IMR-90 (cell line): ENCODE measurements around the gene NEK11. TPM values are rescaled to one million over a fixed set of nuclear protein-coding genes. Genes with fewer than 3 reads are reported as not detected.

Source experiments
- ATAC-seq: fragments of 200-7000 bp; cut with Tn5 transposase; 2 replicates; pipeline ENCODE4 v1.9.1; 2020; ENCODE audit warnings: low read depth, mild to moderate bottlenecking, moderate library complexity
- BruUV-seq: library from RNA; stranded (reverse); fragments of 400-500 nt; replicated peaks from 2 replicates; lab custom pipeline; 2021; lab: Mats Ljungman, UMichigan
- CTCF ChIA-PET: fragments of 300-600 bp; formaldehyde crosslinking; extraction: SDS; loops from one replicate; lab custom pipeline; 2021; ENCODE audit warnings: antibody characterized with exemption; lab: Yijun Ruan, JAX
- POLR2A ChIA-PET: fragments of 300-600 bp; sonication (Branson Sonifier 250); formaldehyde crosslinking; loops from one replicate; lab custom pipeline; 2022; ENCODE audit warnings: antibody characterized with exemption; ENCODE audit not compliant: unreplicated experiment; lab: Charles Lee
- DNase-seq: peaks from one replicate; pipeline ENCODE4 v3.0.0; 2013
- H2AFZ ChIP-seq: replicated peaks from 2 replicates; pipeline ENCODE3; 2013; ENCODE audit warnings: low read length, mild to moderate bottlenecking; ENCODE audit not compliant: poor library complexity
- H2AK5ac ChIP-seq: 2 replicates; pipeline ENCODE4 v1.6.1; 2013; ENCODE audit warnings: low read depth, low read length, inconsistent platforms
- H2AK9ac ChIP-seq: replicated peaks from 2 replicates; pipeline ENCODE3; 2013; ENCODE audit warnings: mild to moderate bottlenecking, low read depth, low read length, moderate library complexity; ENCODE audit not compliant: poor library complexity
- H2BK120ac ChIP-seq: 2 replicates; pipeline ENCODE4 v1.6.1; 2013; ENCODE audit warnings: low read depth, low read length, inconsistent platforms
- H2BK15ac ChIP-seq: 3 replicates; pipeline ENCODE4 v1.6.1; 2013; ENCODE audit warnings: low read depth, low read length, inconsistent platforms
- H2BK20ac ChIP-seq: 2 replicates; pipeline ENCODE4 v1.6.1; 2013; ENCODE audit warnings: low read depth, mild to moderate bottlenecking, inconsistent platforms, low read length, moderate library complexity
- H2BK5ac ChIP-seq: 2 replicates; pipeline ENCODE4 v1.6.1; 2013; ENCODE audit warnings: mild to moderate bottlenecking, low read depth, low read length, inconsistent platforms; ENCODE audit not compliant: poor library complexity, severe bottlenecking
- H3K14ac ChIP-seq: replicated peaks from 2 replicates; pipeline ENCODE4 v1.6.1; 2013; ENCODE audit warnings: low read depth, low read length, inconsistent platforms
- H3K18ac ChIP-seq: 2 replicates; pipeline ENCODE4 v1.6.1; 2013; ENCODE audit warnings: low read depth, low read length, control low read depth
- H3K23ac ChIP-seq: 2 replicates; pipeline ENCODE4 v1.6.1; 2013; ENCODE audit warnings: low read depth, low read length, inconsistent platforms
- H3K27ac ChIP-seq: 2 replicates; pipeline ENCODE4 v1.5.1; 2013; ENCODE audit warnings: mild to moderate bottlenecking, control low read depth, low read length; ENCODE audit not compliant: insufficient read depth
- H3K27me3 ChIP-seq: 2 replicates; pipeline ENCODE4 v1.6.1; 2013; ENCODE audit warnings: low read length; ENCODE audit not compliant: control insufficient read depth, insufficient read depth
- H3K36me3 ChIP-seq: 2 replicates; pipeline ENCODE4 v1.6.1; 2013; ENCODE audit warnings: low read length, mixed read lengths; ENCODE audit not compliant: control insufficient read depth, insufficient read depth
- H3K4ac ChIP-seq: 2 replicates; pipeline ENCODE4 v1.6.1; 2013; ENCODE audit warnings: low read depth, low read length, inconsistent platforms
- H3K4me1 ChIP-seq: 2 replicates; pipeline ENCODE4 v1.6.1; 2013; ENCODE audit warnings: low read length, mixed read lengths; ENCODE audit not compliant: control insufficient read depth, insufficient read depth
- H3K4me2 ChIP-seq: 2 replicates; pipeline ENCODE4 v1.6.1; 2013; ENCODE audit warnings: low read depth, mild to moderate bottlenecking, control low read depth, low read length, moderate library complexity
- H3K4me3 ChIP-seq: 2 replicates; pipeline ENCODE4 v1.5.1; 2013; ENCODE audit warnings: low read depth, mild to moderate bottlenecking, control low read depth, low read length, moderate library complexity; ENCODE audit not compliant: insufficient read depth
- H3K56ac ChIP-seq: 2 replicates; pipeline ENCODE4 v1.6.1; 2013; ENCODE audit warnings: low read length, inconsistent platforms; ENCODE audit not compliant: insufficient read depth; ENCODE audit errors: extremely low read depth
- H3K79me1 ChIP-seq, 2 experiments: 2 replicates each; pipeline ENCODE4 v1.6.1; 2013; ENCODE audit warnings: low read length in 2 of 2, inconsistent platforms in 1 of 2, low read depth in 1 of 2
- H3K9ac ChIP-seq: 2 replicates; pipeline ENCODE4 v1.6.1; 2013; ENCODE audit warnings: low read depth, low read length, control low read depth
- H3K9me1 ChIP-seq: 2 replicates; pipeline ENCODE4 v1.6.1; 2013; ENCODE audit warnings: low read length, inconsistent platforms; ENCODE audit not compliant: insufficient read depth
- H3K9me3 ChIP-seq: 2 replicates; pipeline ENCODE4 v1.6.1; 2013; ENCODE audit warnings: low read length; ENCODE audit not compliant: control insufficient read depth, insufficient read depth
- H4K20me1 ChIP-seq: 2 replicates; pipeline ENCODE4 v1.6.1; 2013; ENCODE audit warnings: low read length, inconsistent platforms; ENCODE audit not compliant: insufficient read depth
- H4K5ac ChIP-seq: 2 replicates; pipeline ENCODE4 v1.6.1; 2013; ENCODE audit warnings: mild to moderate bottlenecking, low read depth, low read length, control low read depth
- H4K8ac ChIP-seq, 2 experiments: 2 replicates each; pipeline ENCODE4 v1.6.1; 2013; ENCODE audit warnings: low read depth in 2 of 2, low read length in 2 of 2, control low read depth in 1 of 2, inconsistent platforms in 1 of 2
- H4K91ac ChIP-seq: 2 replicates; pipeline ENCODE4 v1.6.1; 2013; ENCODE audit warnings: low read depth, low read length, inconsistent platforms; ENCODE audit not compliant: insufficient read depth
- ELK1 ChIP-seq: fragments of 150-350 bp; IDR thresholded peaks from 2 replicates; pipeline ENCODE4 v1.6.1; 2016; ENCODE audit warnings: low read depth, mild to moderate bottlenecking, low read length, moderate library complexity, borderline replicate concordance
- MAFK ChIP-seq: IDR thresholded peaks from 2 replicates; pipeline ENCODE4 v1.6.1; 2012; ENCODE audit warnings: low read depth, low read length, improper control_type of control experiment
- POLR2A ChIP-seq: IDR thresholded peaks from 2 replicates; pipeline ENCODE4 v1.6.1; 2012; ENCODE audit warnings: mild to moderate bottlenecking, low read depth, low read length
- SMC3 ChIP-seq: fragments of 150-350 bp; IDR thresholded peaks from 2 replicates; pipeline ENCODE4 v1.6.1; 2016; ENCODE audit warnings: low read depth, mild to moderate bottlenecking, antibody characterized with exemption, low read length, moderate library complexity
- WGBS, 2 experiments: methylation state at CpG; one replicate each; pipeline versions ENCODE4 v1.1.5 to v1.1.7; 2013; ENCODE audit warnings: missing lambda C conversion rate in 2 of 2; ENCODE audit not compliant: insufficient read length in 1 of 2; ENCODE audit errors: extremely low coverage in 2 of 2; 5-methylcytosine and 5-hydroxymethylcytosine counted together
- dilution Hi-C: fragments of 300-500 bp; cut with HindIII; formaldehyde crosslinking; loops from one replicate; pipeline ENCODE4 v1.14.3; 2018; ENCODE audit warnings: low sequenced_read_pairs; ENCODE audit not compliant: unreplicated experiment
- in situ Hi-C: fragments of 300-500 bp; cut with MboI; formaldehyde crosslinking; loops from 3 replicates; pipeline ENCODE4 v1.14.3; 2019; ENCODE audit warnings: low sequenced_read_pairs, inconsistent platforms, mixed read lengths
- intact Hi-C: fragments of 100-400 bp; cut with micrococcal nuclease; formaldehyde crosslinking; loops from 2 replicates; pipeline ENCODE4 v1.10.0; 2022
- polyA plus RNA-seq, 3 experiments: library from polyadenylated mRNA; depleted of rRNA; stranded (reverse); fragments of >200 nt; gene quantifications; 2 replicates each; pipeline ENCODE4 v1.2.3, GENCODE V29; 2012; ENCODE audit warnings: low replicate concordance in 1 of 3
- total RNA-seq: library from RNA; depleted of rRNA; stranded (reverse); fragments of >200 nt; gene quantifications from 2 replicates; pipeline ENCODE4 v1.2.3, GENCODE V29; 2012

NEK11 gene
- total and polyA plus RNA-seq, 2 of the 4 experiments (the other 2 are of a cell fraction): 1.1 to 1.6 TPM

- no peak overlapping the region for H3K4me2 ChIP-seq
- H2BK120ac ChIP-seq: no peak overlapping the region
- H2BK5ac ChIP-seq: no peak overlapping the region
- no peak overlapping the region for H3K14ac ChIP-seq
- H3K36me3 ChIP-seq: no peaks in the 10 kb centered on the region
- ATAC-seq (no peak), DNase-seq (no peak)
- TF ChIP-seq SMC3 (no peak), MAFK (no peak), ELK1 (no peak), POLR2A (no peak)
- CTCF ChIA-PET: no interaction called here
- no peak overlapping the region for H4K5ac ChIP-seq
- no peaks in the 10 kb centered on the region for H3K27me3 ChIP-seq
- no peak overlapping the region for H2BK15ac ChIP-seq
- H3K56ac ChIP-seq: no peak overlapping the region
- no peaks in the 10 kb centered on the region for H3K9me3 ChIP-seq
- H3K79me1 ChIP-seq: no peaks in the 10 kb centered on the region
- no peak overlapping the region for H4K8ac ChIP-seq
- H2AFZ ChIP-seq: no peak overlapping the region
- intact Hi-C loops (no loop called here), dilution Hi-C loops (no loop called here), in situ Hi-C loops (no loop called here)
- H2AK5ac ChIP-seq: no peak overlapping the region
- H3K23ac ChIP-seq: no peak overlapping the region
- POLR2A ChIA-PET: no interaction called here
- WGBS, 2 experiments: 25% methylated on average over 1 of the region's 3 CpGs; no CpG with 5 or more reads in 1 of the 2 experiments
- H3K18ac ChIP-seq: no peak overlapping the region
- no peak overlapping the region for H3K4me3 ChIP-seq
- H3K4me1 ChIP-seq: no peaks in the 10 kb centered on the region
- H2BK20ac ChIP-seq: no peak overlapping the region
- H3K27ac ChIP-seq: no peak overlapping the region
- H3K9ac ChIP-seq: no peak overlapping the region
- no TSS peak for BruUV-seq
- H4K20me1 ChIP-seq: no peaks in the 10 kb centered on the region
- no peak overlapping the region for H2AK9ac ChIP-seq
- H3K9me1 ChIP-seq: no peaks in the 10 kb centered on the region
- H3K4ac ChIP-seq: no peak overlapping the region
- H4K91ac ChIP-seq: no peak overlapping the region
Measured at GRCh38 chr3:131172502-131173200, 146.0 kb downstream of the NEK11 start.
